ENCODE measurements around the gene CD276.

CD276 gene

GRCh38 chr15:73682600-73683090 lies 1.5 kb upstream of the CD276 start:
- Histone ChIP-seq H3K4me1 (ENCODE audit: low read length) (no peaks in the 10 kb centered on the region), H3K27ac (ENCODE audit: low read length) (no peak overlapping the region), H3K4me2 (ENCODE audit: low read length) (no peak overlapping the region), H3K9me3 (ENCODE audit: insufficient read depth, low read length) (no peaks in the 10 kb centered on the region), H4K20me1 (ENCODE audit: insufficient read depth, low read length) (no peaks in the 10 kb centered on the region), H3K9ac (ENCODE audit: low read length) (no peak overlapping the region), H3K4me3 (ENCODE audit: low read length) (no peak overlapping the region), H2AFZ (ENCODE audit: low read depth, low read length) (no peak overlapping the region), H3K79me2 (ENCODE audit: low read length) (no peaks in the 10 kb centered on the region), H3K27me3 (ENCODE audit: low read depth, low read length) (peaks cover 40% of the 10 kb centered on the region), H3K36me3 (replicated peaks; ENCODE audit: low read depth, low read length) (no peaks in the 10 kb centered on the region)
- TF ChIP-seq EZH2phosphoT487 (IDR thresholded peaks at IDR 0.05; ENCODE audit: low read depth) = no peak
- TF ChIP-seq, protein P1, sequence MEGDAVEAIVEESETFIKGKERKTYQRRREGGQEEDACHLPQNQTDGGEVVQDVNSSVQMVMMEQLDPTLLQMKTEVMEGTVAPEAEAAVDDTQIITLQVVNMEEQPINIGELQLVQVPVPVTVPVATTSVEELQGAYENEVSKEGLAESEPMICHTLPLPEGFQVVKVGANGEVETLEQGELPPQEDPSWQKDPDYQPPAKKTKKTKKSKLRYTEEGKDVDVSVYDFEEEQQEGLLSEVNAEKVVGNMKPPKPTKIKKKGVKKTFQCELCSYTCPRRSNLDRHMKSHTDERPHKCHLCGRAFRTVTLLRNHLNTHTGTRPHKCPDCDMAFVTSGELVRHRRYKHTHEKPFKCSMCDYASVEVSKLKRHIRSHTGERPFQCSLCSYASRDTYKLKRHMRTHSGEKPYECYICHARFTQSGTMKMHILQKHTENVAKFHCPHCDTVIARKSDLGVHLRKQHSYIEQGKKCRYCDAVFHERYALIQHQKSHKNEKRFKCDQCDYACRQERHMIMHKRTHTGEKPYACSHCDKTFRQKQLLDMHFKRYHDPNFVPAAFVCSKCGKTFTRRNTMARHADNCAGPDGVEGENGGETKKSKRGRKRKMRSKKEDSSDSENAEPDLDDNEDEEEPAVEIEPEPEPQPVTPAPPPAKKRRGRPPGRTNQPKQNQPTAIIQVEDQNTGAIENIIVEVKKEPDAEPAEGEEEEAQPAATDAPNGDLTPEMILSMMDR (IDR thresholded peaks at IDR 0.05; ENCODE audit: low read depth, low read length) = no peak

DNA sequence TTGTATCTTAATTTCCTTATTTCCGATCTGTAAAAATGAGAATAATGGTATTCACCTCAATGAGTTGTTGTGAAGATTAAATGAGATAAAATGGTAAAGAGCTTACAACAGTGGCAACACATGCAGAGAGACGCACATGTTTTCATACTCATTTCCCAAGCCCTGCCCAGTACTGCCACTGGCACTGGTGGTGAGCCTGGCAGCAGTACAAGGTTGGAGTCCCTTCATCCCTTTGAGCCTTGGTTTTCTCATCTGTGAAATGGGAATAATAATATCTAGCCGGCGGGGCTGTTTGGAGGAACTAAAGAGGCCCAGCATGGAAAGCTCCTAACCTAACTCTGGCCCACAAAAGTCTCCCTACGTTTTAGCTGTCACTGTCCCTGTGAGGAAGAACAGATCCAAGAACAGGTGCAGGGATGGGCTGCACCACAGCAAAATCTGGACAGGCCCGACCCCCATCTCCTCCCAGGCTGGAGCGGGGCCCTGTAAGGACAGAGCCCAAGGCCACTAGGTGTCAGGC lies 866 bp upstream of the CD276 start:
- H3K4me3 ChIP-seq (ENCODE audit: low read length) = no peak overlapping the region
- no peaks in the 10 kb centered on the region for H3K36me3 ChIP-seq (replicated peaks; ENCODE audit: low read depth, low read length)
- H3K9ac ChIP-seq (ENCODE audit: low read length) = no peak overlapping the region
- no peak overlapping the region for H3K4me2 ChIP-seq (ENCODE audit: low read length)
- H2AFZ ChIP-seq (ENCODE audit: low read depth, low read length) = no peak overlapping the region
- no peaks in the 10 kb centered on the region for H3K4me1 ChIP-seq (ENCODE audit: low read length)
- TF ChIP-seq, protein P1 (IDR thresholded peaks at IDR 0.05; ENCODE audit: low read depth, low read length) = no peak
- no peak for TF ChIP-seq EZH2phosphoT487 (IDR thresholded peaks at IDR 0.05; ENCODE audit: low read depth)
- H4K20me1 ChIP-seq (ENCODE audit: insufficient read depth, low read length) = no peaks in the 10 kb centered on the region
- H3K79me2 ChIP-seq (ENCODE audit: low read length) = no peaks in the 10 kb centered on the region
- H3K27me3 ChIP-seq (ENCODE audit: low read depth, low read length) = peaks cover 33% of the 10 kb centered on the region
- H3K27ac ChIP-seq (ENCODE audit: low read length) = no peak overlapping the region
- H3K9me3 ChIP-seq (ENCODE audit: insufficient read depth, low read length) = no peaks in the 10 kb centered on the region

GRCh38 chr15:73684581-73685455 lies 635 bp downstream of the CD276 start:
- no peaks in the 10 kb centered on the region for H3K9me3 ChIP-seq (ENCODE audit: insufficient read depth, low read length)
- H3K79me2 ChIP-seq (ENCODE audit: low read length) = no peaks in the 10 kb centered on the region
- H3K4me1 ChIP-seq (ENCODE audit: low read length) = no peaks in the 10 kb centered on the region
- H3K9ac ChIP-seq (ENCODE audit: low read length) = no peak overlapping the region
- peaks cover 19% of the 10 kb centered on the region for H3K27me3 ChIP-seq (ENCODE audit: low read depth, low read length)
- H3K27ac ChIP-seq (ENCODE audit: low read length) = no peak overlapping the region
- H4K20me1 ChIP-seq (ENCODE audit: insufficient read depth, low read length) = no peaks in the 10 kb centered on the region
- no peak overlapping the region for H3K4me3 ChIP-seq (ENCODE audit: low read length)
- H2AFZ ChIP-seq (ENCODE audit: low read depth, low read length) = no peak overlapping the region
- no peaks in the 10 kb centered on the region for H3K36me3 ChIP-seq (replicated peaks; ENCODE audit: low read depth, low read length)
- no peak overlapping the region for H3K4me2 ChIP-seq (ENCODE audit: low read length)
- TF ChIP-seq, protein P1 (IDR thresholded peaks at IDR 0.05; ENCODE audit: low read depth, low read length) = no peak
- no peak for TF ChIP-seq EZH2phosphoT487 (IDR thresholded peaks at IDR 0.05; ENCODE audit: low read depth)

GRCh38 chr15:73685981-73686380 lies 1.8 kb downstream of the CD276 start:
- Histone ChIP-seq H3K4me1 (ENCODE audit: low read length) (no peaks in the 10 kb centered on the region), H3K4me2 (ENCODE audit: low read length) (no peak overlapping the region), H3K27ac (ENCODE audit: low read length) (no peak overlapping the region), H3K79me2 (ENCODE audit: low read length) (no peaks in the 10 kb centered on the region), H3K27me3 (ENCODE audit: low read depth, low read length) (peaks cover 15% of the 10 kb centered on the region), H3K9me3 (ENCODE audit: insufficient read depth, low read length) (no peaks in the 10 kb centered on the region), H4K20me1 (ENCODE audit: insufficient read depth, low read length) (no peaks in the 10 kb centered on the region), H3K4me3 (ENCODE audit: low read length) (no peak overlapping the region), H3K36me3 (replicated peaks; ENCODE audit: low read depth, low read length) (no peaks in the 10 kb centered on the region), H3K9ac (ENCODE audit: low read length) (no peak overlapping the region), H2AFZ (ENCODE audit: low read depth, low read length) (no peak overlapping the region)
- no peak for TF ChIP-seq EZH2phosphoT487 (IDR thresholded peaks at IDR 0.05; ENCODE audit: low read depth)
- TF ChIP-seq, protein P1 (IDR thresholded peaks at IDR 0.05; ENCODE audit: low read depth, low read length) = no peak
